SK-N-MC (cell line): ENCODE measurements around the gene PCSK6.

ENCODE experiments used
- DNase-seq: peaks from one replicate; pipeline ENCODE4 v3.0.0-alpha.2; 2011; ENCODE audit warnings: low read depth, low spot score
- H3K27ac ChIP-seq: fragments of 200-600 bp; sonication (generic); 2 replicates; pipeline ENCODE4 v1.5.1; 2016; ENCODE audit warnings: mixed run types
- H3K36me3 ChIP-seq: fragments of 200-600 bp; sonication (generic); 2 replicates; pipeline ENCODE4 v1.6.1; 2017; ENCODE audit warnings: antibody characterized with exemption, low read length, mixed read lengths; ENCODE audit not compliant: insufficient read depth
- H3K4me3 ChIP-seq: fragments of 200-600 bp; sonication (generic); 2 replicates; pipeline ENCODE4 v1.5.1; 2016
- H3K9ac ChIP-seq: fragments of 200-600 bp; sonication (generic); 2 replicates; pipeline ENCODE4 v1.8.0; 2017; ENCODE audit warnings: mixed run types, mixed read lengths; ENCODE audit not compliant: insufficient read length
- H3K9me3 ChIP-seq: fragments of 200-600 bp; sonication (generic); 2 replicates; pipeline ENCODE4 v1.6.1; 2017; ENCODE audit warnings: low read depth, mild to moderate bottlenecking, antibody characterized with exemption, low read length, moderate library complexity, mixed read lengths
- EZH2 ChIP-seq: fragments of 200-600 bp; sonication (generic); IDR thresholded peaks from one replicate; pipeline ENCODE4 v1.6.1; 2017; ENCODE audit warnings: antibody characterized with exemption
- FOXP2 ChIP-seq: optimal IDR thresholded peaks from 2 replicates; pipeline ENCODE3; 2011; ENCODE audit warnings: mild to moderate bottlenecking, moderate library complexity; ENCODE audit not compliant: insufficient read depth; ENCODE audit errors: extremely low read length, control extremely low read depth
- POLR2AphosphoS5 ChIP-seq: IDR thresholded peaks from 2 replicates; pipeline ENCODE4 v1.6.1; 2012; ENCODE audit warnings: mild to moderate bottlenecking, low read depth, low read length, borderline replicate concordance

Gene PCSK6

DNA sequence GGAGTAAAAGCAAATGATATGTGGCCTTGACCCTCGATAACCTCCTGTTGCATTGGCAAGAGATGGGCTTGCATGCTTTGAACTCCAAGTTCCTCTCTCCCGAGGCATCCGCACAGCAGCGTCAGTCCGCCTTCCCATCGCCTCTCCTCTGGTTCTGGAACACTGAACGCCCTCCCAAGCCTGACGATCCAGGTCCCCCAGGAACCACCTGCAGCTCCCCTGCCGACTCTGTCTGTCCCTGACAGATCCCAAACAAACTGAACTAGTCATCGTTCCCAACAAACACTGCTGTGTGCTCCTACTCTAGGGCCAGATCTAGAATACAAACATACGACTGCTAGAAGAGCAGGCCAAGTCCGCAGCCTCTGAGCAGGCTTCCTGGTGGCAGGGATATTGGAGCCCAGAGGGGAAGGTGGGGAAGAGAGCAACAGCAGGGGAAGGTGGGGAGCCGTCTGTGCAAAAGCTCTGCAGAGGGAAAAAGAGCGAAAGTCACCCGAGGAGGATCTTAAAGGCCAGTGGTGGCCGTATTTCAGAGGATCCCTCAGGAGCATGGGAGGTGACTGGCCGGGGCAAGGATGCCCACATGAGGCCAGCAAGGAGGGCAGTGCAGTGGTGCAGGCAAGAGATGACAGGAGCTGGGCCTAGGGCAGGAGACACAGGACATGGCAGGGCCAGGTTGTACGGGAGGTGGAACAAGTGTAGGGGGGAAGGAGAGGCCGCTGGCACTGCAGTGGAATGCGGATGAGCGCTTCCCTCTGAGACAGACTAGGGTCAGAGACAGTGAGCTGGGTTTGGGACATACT is 50.8 kb downstream of the PCSK6 start:
- Histone ChIP-seq H3K27ac (peak overlapping the region; percentile 78; the same call in 1 of the 2 replicates), H3K9me3 (no peaks in the 10 kb centered on the region), H3K4me3 (no peak overlapping the region; the same call in 1 of the 2 replicates), H3K36me3 (no peaks in the 10 kb centered on the region), H3K9ac (no peak overlapping the region)
- TF ChIP-seq POLR2AphosphoS5: no peak
- TF ChIP-seq FOXP2: no peak
- no peak for TF ChIP-seq EZH2
- DNase-seq: no peak

DNA sequence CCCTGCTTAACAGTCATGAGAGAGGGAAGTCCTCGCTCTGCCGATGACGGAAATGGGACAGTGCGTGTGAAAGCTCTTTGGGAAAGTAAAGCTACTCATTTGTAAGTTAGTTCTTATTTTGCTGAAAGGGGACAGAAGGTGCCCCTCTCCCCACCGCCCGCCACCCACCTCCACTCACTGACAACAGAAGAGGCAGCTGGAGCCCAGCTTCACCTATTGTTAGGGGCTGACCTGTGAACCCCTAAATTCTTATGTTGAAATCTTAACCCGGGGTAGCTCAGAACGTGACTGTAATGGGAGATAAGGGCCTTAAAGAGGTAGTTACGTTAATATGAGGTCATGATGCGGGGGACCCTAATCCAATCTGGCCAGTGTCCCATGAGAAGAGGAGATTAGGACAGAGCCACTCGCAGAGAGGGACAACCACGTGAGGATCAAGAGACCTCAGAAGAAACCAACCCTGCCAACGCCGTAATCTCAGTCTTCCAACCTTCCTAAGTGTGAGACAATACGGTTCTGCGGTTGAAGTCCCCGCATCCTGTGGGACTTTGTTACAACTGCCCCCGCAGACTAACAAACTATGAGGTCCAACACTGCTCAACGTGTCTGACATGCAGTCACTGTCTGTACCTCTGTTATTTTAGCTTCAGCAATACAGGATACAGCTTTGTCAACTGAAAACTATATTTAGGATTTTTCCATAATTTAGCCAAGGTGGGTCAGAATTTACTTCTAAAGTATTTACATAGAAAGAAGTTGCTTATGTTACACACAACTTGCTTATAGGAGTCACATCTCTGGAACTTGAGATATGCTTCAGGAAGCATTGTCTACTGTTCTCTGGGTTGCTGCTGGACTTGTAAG is 51.7 kb downstream of the PCSK6 start:
- H3K4me3 ChIP-seq: no peak overlapping the region
- DNase-seq: no peak

DNA sequence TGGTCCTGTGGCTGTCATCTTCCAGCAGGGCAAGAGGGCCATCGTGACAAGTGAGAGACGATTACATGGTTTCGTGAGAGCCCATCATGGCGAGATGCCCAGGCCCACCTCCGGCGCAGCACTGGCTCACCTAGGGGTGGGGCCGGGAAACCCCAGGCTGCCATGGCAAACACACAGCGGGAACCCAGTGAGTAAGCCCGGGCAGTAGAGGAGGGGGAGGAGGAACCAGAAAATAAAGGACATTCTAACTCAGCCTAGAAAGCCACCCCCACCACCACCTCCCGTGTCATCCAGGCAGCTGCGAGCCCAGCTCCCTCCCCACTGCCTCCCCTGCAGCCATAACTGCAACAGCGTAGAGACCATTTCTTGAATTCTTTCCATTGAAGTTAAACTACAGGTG is 52.3 kb downstream of the PCSK6 start:
- TF ChIP-seq POLR2AphosphoS5: no peak
- TF ChIP-seq EZH2: no peak
- TF ChIP-seq FOXP2: no peak
- no peak overlapping the region for H3K9ac ChIP-seq
- no peak overlapping the region for H3K4me3 ChIP-seq
- no peaks in the 10 kb centered on the region for H3K36me3 ChIP-seq
- H3K27ac ChIP-seq: no peak overlapping the region
- no peaks in the 10 kb centered on the region for H3K9me3 ChIP-seq
- DNase-seq: no peak

More for the DNA sequence above, 51.7 kb downstream of the PCSK6 start:
- Histone ChIP-seq H3K9ac (no peak overlapping the region), H3K36me3 (no peaks in the 10 kb centered on the region), H3K27ac (no peak overlapping the region), H3K9me3 (no peaks in the 10 kb centered on the region)
- TF ChIP-seq EZH2: no peak

DNA sequence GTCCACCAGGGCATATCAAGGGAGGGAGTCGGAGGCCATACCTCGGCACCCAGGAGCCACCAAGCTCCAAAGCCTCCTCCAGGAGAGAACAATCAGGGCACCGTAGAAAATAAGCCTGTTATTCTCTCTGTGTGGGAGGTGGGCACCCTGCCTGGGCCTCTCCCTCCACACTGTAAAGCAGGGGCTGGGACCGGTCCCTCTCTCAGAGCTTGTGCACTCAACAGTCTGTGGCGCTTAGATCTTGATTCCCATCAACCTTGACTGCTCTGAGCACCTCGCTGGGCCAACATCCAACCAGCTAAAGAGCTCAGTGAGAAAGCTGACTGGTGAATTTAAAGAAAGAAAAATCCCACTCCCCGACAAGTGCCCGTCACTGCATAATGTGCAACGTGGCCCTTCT is 53.0 kb downstream of the PCSK6 start:
- Histone ChIP-seq H3K4me3 (no peak overlapping the region), H3K36me3 (no peaks in the 10 kb centered on the region), H3K27ac (no peak overlapping the region), H3K9me3 (no peaks in the 10 kb centered on the region), H3K9ac (no peak overlapping the region)
- TF ChIP-seq POLR2AphosphoS5: no peak
- no peak for TF ChIP-seq EZH2
- no peak for TF ChIP-seq FOXP2
- no peak for DNase-seq

DNA sequence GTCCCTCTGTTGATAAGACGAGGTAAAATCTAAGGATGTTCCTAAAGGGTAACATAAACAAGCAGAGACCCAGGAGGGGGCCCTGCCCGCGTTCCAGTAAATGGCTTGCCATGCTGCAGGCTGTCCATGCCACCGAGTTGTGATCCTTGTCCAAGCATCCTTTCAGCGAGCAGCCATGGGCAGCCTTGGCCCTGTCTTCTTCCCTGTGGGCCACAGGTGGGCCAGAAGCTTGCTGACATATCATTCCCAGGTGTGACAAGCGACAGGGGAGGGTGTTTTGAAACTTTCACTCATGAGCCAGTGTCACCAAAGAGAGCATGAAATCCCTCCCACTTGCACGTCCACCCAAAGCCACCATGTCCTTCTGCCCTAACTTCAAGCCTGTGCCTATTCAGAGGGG is 53.7 kb downstream of the PCSK6 start:
- no peak for DNase-seq
- TF ChIP-seq EZH2: no peak
- no peak for TF ChIP-seq POLR2AphosphoS5
- no peak for TF ChIP-seq FOXP2

DNA sequence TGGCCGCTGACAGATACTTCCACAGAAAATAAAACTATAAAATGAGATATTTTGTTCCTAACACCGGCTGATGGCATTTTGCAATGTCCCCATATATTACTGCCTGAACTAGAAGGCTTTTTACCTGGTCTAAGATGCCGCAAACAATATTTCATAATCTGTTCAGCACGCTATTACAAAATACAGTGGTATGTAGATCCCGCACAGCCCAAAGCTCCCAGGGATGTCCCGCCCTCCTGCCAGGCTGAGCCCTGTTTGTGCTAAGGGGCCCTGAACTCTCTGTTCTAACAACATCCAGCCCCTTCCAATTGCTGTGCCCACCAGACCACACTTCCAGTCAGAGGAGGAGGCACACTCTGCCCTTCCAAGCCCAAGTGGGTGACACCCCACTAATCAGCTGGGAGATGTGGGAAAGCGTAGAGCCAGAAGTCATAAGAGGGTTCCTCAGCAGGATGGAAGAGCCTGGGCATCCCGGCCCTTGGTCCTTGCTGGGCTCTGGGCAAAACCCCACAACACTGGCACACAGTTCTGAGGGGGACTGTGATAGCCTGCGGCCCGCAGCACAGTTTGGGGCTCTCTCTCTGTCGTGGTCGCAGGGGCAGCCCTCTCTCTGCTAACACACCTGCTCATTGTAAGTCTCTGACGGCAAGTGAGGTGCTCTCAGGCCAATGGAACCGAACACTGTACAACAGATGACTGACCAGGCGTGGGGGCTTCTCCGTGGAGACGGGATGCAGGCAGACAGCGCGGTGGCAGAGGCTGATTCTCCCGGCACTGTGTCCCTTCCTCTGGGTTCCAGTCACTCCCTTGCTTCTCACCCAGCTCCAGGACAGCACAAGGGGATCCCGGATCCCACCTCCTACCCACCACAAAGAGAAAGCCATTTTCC is 55.2 kb downstream of the PCSK6 start:
- TF ChIP-seq POLR2AphosphoS5 (no peak), EZH2 (no peak), FOXP2 (no peak)
- DNase-seq: no peak
- H3K9me3 ChIP-seq: no peaks in the 10 kb centered on the region
- no peak overlapping the region for H3K9ac ChIP-seq
- H3K27ac ChIP-seq: no peak overlapping the region
- no peaks in the 10 kb centered on the region for H3K36me3 ChIP-seq
- H3K4me3 ChIP-seq: no peak overlapping the region

More for the DNA sequence above, 53.7 kb downstream of the PCSK6 start:
- no peaks in the 10 kb centered on the region for H3K36me3 ChIP-seq
- no peak overlapping the region for H3K4me3 ChIP-seq
- H3K27ac ChIP-seq: no peak overlapping the region
- H3K9ac ChIP-seq: no peak overlapping the region
- no peaks in the 10 kb centered on the region for H3K9me3 ChIP-seq

DNA sequence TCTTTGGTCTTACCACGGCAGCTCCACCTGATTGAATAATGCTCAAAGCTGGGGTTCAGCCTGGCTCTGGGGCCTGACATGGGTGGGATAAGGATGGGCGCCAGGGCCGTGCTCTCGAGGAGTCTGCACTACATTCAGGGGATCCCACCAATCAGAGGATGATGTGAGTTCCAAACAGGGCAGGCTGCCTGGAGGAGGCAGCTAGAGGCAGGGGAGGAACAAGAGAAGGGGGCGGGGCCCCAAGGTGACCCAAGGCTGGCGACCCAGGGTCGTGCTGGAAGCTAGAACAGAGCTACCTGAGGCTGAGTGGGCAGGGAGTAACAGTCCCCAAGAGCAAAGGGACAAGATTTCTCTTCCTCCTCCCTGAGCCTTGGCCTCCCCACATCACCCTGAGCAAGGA is 56.1 kb downstream of the PCSK6 start:
- DNase-seq: no peak
- Histone ChIP-seq H3K9ac (no peak overlapping the region), H3K36me3 (no peaks in the 10 kb centered on the region), H3K4me3 (no peak overlapping the region), H3K27ac (no peak overlapping the region), H3K9me3 (no peaks in the 10 kb centered on the region)
- TF ChIP-seq EZH2 (no peak), FOXP2 (no peak), POLR2AphosphoS5 (no peak)

DNA sequence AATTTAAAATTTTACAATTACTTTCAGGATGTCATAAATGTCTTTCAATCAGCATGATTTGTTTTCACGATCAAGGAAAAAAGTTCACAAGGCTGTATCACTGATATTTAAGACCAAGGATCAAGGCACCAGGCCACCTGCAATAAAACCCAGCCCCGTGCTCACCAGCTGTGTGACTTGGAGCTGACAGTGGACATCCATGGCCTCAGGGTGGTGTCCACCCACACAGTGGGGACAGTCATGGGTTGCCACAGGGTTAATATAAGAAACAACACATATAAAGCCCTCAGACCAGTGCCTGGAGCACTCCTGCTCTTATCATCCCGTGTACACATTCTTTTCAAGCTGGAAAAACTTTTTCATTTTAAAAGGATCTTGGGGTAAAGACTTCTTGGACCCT is 56.5 kb downstream of the PCSK6 start:
- Histone ChIP-seq H3K4me3 (no peak overlapping the region), H3K9me3 (no peaks in the 10 kb centered on the region), H3K36me3 (no peaks in the 10 kb centered on the region), H3K27ac (no peak overlapping the region), H3K9ac (no peak overlapping the region)
- TF ChIP-seq EZH2 (no peak), POLR2AphosphoS5 (no peak), FOXP2 (no peak)
- DNase-seq: no peak
